ENCODE results near the gene GPRC5C. TPM values are rescaled to one million over a fixed set of nuclear protein-coding genes. Genes with fewer than 3 reads are reported as not detected.

Gene GPRC5C
- total and polyA plus RNA-seq, 4 donors, result 34.2 to 195 (median 119) TPM

DNA sequence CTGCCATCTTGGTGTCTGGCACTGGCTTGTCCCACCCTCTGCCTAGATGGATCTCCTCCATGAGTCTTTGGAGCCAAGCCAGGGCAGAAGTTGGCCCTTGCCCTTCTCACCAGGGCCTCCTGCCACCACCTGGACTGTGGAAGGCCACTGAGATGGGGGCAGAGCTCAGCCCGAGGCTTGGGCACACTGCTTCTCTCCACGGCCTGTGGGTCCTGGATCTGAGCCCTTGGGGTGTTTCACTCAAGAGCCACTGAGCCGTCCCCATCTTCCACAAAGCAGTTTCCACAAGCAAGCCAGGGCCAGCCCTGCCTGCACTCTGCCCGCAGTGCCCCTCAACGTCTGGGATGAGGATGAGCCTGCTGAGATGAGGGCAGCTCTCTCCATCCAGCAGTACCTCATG lies 17.9 kb downstream of the GPRC5C start:
- no peak overlapping the region for H3K4me3 ChIP-seq (ENCODE audit: low read depth in 1 of 3, low read length in 3 of 3)
- peaks cover 20 to 89% (median 80%) of the 10 kb centered on the region in 4 donors for H3K4me1 ChIP-seq (ENCODE audit: control insufficient read depth in 4 of 4, insufficient read depth in 4 of 4, low read length in 3 of 4)
- peaks cover 0 to 2% (median 0%) of the 10 kb centered on the region in 4 donors for H3K36me3 ChIP-seq (ENCODE audit: control insufficient read depth in 4 of 4, insufficient read depth in 3 of 4, low read depth in 1 of 4, low read length in 3 of 4)
- DNase-seq (ENCODE audit: low spot score), result no peak
- H3K9ac ChIP-seq (ENCODE audit: low read depth in 1 of 2, low read length in 2 of 2), result no peak overlapping the region
- TF ChIP-seq SP1 (IDR thresholded peaks at IDR 0.05) (peak; percentile 36), HNF4G (IDR thresholded peaks at IDR 0.05) (no peak), YY1 (IDR thresholded peaks at IDR 0.05) (peak; percentile 68), GABPA (IDR thresholded peaks at IDR 0.05 in 1 of 2, conservative IDR thresholded peaks at IDR 0.05 in 1 of 2) (no peak), HNF4A (conservative IDR thresholded peaks at IDR 0.05) (peak; percentile 74 to 86), RAD21 (IDR thresholded peaks at IDR 0.05) (no peak), RXRA (IDR thresholded peaks at IDR 0.05) (peak; percentile 34 to 75)
- TF ChIP-seq, protein P1, sequence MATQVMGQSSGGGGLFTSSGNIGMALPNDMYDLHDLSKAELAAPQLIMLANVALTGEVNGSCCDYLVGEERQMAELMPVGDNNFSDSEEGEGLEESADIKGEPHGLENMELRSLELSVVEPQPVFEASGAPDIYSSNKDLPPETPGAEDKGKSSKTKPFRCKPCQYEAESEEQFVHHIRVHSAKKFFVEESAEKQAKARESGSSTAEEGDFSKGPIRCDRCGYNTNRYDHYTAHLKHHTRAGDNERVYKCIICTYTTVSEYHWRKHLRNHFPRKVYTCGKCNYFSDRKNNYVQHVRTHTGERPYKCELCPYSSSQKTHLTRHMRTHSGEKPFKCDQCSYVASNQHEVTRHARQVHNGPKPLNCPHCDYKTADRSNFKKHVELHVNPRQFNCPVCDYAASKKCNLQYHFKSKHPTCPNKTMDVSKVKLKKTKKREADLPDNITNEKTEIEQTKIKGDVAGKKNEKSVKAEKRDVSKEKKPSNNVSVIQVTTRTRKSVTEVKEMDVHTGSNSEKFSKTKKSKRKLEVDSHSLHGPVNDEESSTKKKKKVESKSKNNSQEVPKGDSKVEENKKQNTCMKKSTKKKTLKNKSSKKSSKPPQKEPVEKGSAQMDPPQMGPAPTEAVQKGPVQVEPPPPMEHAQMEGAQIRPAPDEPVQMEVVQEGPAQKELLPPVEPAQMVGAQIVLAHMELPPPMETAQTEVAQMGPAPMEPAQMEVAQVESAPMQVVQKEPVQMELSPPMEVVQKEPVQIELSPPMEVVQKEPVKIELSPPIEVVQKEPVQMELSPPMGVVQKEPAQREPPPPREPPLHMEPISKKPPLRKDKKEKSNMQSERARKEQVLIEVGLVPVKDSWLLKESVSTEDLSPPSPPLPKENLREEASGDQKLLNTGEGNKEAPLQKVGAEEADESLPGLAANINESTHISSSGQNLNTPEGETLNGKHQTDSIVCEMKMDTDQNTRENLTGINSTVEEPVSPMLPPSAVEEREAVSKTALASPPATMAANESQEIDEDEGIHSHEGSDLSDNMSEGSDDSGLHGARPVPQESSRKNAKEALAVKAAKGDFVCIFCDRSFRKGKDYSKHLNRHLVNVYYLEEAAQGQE (IDR thresholded peaks at IDR 0.05), result peak; percentile 17
- TF ChIP-seq, protein P2, sequence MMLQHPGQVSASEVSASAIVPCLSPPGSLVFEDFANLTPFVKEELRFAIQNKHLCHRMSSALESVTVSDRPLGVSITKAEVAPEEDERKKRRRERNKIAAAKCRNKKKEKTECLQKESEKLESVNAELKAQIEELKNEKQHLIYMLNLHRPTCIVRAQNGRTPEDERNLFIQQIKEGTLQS (IDR thresholded peaks at IDR 0.05), result no peak
- TF ChIP-seq, protein P3, sequence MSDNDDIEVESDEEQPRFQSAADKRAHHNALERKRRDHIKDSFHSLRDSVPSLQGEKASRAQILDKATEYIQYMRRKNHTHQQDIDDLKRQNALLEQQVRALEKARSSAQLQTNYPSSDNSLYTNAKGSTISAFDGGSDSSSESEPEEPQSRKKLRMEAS (IDR thresholded peaks at IDR 0.05), result peak; percentile 13
- no peaks in the 10 kb centered on the region for H3K9me3 ChIP-seq (ENCODE audit: control insufficient read depth in 4 of 4, low read length in 3 of 4)
- 59% methylated on average over 5 of the region's 5 CpGs for WGBS
- H3K27ac ChIP-seq (ENCODE audit: low read depth in 1 of 2, low read length in 2 of 2), result peak overlapping the region; percentile 71 to 76
- no peaks in the 10 kb centered on the region for H3K27me3 ChIP-seq (ENCODE audit: control insufficient read depth in 4 of 4, insufficient read depth in 4 of 4, low read length in 3 of 4)

DNA sequence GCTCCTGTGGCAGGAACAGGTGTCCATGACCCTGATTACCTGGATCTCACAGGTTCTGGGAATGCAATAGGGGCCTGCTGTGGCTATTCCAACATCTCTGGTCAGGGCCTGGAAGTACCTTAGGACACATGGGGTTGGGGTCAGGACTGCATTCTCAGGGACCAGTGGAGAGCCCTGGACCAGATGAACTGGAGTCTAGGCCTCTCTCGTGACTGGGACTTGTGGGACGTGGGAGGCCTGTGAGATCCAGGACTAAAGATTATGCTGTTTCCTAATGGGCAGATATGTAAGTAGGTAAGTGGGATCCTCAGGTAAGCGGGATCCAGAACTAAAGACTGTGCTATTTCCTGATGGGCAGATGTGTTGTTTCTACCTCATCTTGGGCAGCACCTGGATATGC lies 18.3 kb downstream of the GPRC5C start:
- no peak for DNase-seq (ENCODE audit: low spot score)
- H3K9me3 ChIP-seq (ENCODE audit: control insufficient read depth in 4 of 4, low read length in 3 of 4), result no peaks in the 10 kb centered on the region
- H3K4me3 ChIP-seq (ENCODE audit: low read depth in 1 of 3, low read length in 3 of 3), result no peak overlapping the region
- H3K27ac ChIP-seq (ENCODE audit: low read depth in 1 of 2, low read length in 2 of 2), result peak overlapping the region; percentile 71 to 76
- peaks cover 21 to 89% (median 81%) of the 10 kb centered on the region in 4 donors for H3K4me1 ChIP-seq (ENCODE audit: control insufficient read depth in 4 of 4, insufficient read depth in 4 of 4, low read length in 3 of 4)
- no peaks in the 10 kb centered on the region for H3K27me3 ChIP-seq (ENCODE audit: control insufficient read depth in 4 of 4, insufficient read depth in 4 of 4, low read length in 3 of 4)
- WGBS, result 93% methylated on average over 3 of the region's 3 CpGs
- no peak for TF ChIP-seq SP1 (IDR thresholded peaks at IDR 0.05)
- no peak for TF ChIP-seq HNF4A (conservative IDR thresholded peaks at IDR 0.05)
- TF ChIP-seq RXRA (IDR thresholded peaks at IDR 0.05), result no peak
- TF ChIP-seq, protein P4, sequence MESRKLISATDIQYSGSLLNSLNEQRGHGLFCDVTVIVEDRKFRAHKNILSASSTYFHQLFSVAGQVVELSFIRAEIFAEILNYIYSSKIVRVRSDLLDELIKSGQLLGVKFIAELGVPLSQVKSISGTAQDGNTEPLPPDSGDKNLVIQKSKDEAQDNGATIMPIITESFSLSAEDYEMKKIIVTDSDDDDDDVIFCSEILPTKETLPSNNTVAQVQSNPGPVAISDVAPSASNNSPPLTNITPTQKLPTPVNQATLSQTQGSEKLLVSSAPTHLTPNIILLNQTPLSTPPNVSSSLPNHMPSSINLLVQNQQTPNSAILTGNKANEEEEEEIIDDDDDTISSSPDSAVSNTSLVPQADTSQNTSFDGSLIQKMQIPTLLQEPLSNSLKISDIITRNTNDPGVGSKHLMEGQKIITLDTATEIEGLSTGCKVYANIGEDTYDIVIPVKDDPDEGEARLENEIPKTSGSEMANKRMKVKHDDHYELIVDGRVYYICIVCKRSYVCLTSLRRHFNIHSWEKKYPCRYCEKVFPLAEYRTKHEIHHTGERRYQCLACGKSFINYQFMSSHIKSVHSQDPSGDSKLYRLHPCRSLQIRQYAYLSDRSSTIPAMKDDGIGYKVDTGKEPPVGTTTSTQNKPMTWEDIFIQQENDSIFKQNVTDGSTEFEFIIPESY (IDR thresholded peaks at IDR 0.05), result no peak
- TF ChIP-seq, protein P3 (IDR thresholded peaks at IDR 0.05), result no peak
- TF ChIP-seq, protein P2 (IDR thresholded peaks at IDR 0.05), result no peak
- no peak for TF ChIP-seq JUND (IDR thresholded peaks at IDR 0.05)
- TF ChIP-seq HNF4G (IDR thresholded peaks at IDR 0.05), result no peak
- no peak for TF ChIP-seq NR2F2 (IDR thresholded peaks at IDR 0.05)
- TF ChIP-seq, protein P5, sequence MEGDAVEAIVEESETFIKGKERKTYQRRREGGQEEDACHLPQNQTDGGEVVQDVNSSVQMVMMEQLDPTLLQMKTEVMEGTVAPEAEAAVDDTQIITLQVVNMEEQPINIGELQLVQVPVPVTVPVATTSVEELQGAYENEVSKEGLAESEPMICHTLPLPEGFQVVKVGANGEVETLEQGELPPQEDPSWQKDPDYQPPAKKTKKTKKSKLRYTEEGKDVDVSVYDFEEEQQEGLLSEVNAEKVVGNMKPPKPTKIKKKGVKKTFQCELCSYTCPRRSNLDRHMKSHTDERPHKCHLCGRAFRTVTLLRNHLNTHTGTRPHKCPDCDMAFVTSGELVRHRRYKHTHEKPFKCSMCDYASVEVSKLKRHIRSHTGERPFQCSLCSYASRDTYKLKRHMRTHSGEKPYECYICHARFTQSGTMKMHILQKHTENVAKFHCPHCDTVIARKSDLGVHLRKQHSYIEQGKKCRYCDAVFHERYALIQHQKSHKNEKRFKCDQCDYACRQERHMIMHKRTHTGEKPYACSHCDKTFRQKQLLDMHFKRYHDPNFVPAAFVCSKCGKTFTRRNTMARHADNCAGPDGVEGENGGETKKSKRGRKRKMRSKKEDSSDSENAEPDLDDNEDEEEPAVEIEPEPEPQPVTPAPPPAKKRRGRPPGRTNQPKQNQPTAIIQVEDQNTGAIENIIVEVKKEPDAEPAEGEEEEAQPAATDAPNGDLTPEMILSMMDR (IDR thresholded peaks at IDR 0.05; ENCODE audit: low read depth, low read length, missing input control), result no peak
- TF ChIP-seq FOXA1 (IDR thresholded peaks at IDR 0.05), result no peak
- no peak for TF ChIP-seq FOXA2 (IDR thresholded peaks at IDR 0.05)
- TF ChIP-seq YY1 (IDR thresholded peaks at IDR 0.05), result no peak
- no peak for TF ChIP-seq EGR1 (IDR thresholded peaks at IDR 0.05; ENCODE audit: low read depth in 2 of 2)
- TF ChIP-seq TAF1 (conservative IDR thresholded peaks at IDR 0.05), result no peak
- TF ChIP-seq GABPA (IDR thresholded peaks at IDR 0.05 in 1 of 2, conservative IDR thresholded peaks at IDR 0.05 in 1 of 2), result no peak
- H3K36me3 ChIP-seq (ENCODE audit: control insufficient read depth in 4 of 4, insufficient read depth in 3 of 4, low read depth in 1 of 4, low read length in 3 of 4), result peaks cover 0 to 2% (median 0%) of the 10 kb centered on the region in 4 donors
- no peak overlapping the region for H3K9ac ChIP-seq (ENCODE audit: low read depth in 1 of 2, low read length in 2 of 2)

All from liver (tissue), 9 donors.